B cell (primary cell): Measurements from ENCODE around the gene SSR1. TPM values are rescaled to one million over a fixed set of nuclear protein-coding genes. Genes with fewer than 3 reads are reported as not detected.
"Not testable (repeated sequence)": the region's sequence is repeated elsewhere in the genome, so short reads cannot be mapped to it uniquely, and the experiment has no call there.

Source experiments
- ATAC-seq: fragments of 200-7000 bp; cut with Tn5 transposase; one replicate; pipeline ENCODE4 v1.10.0; 2021; ENCODE audit warnings: low read depth, mild to moderate bottlenecking, moderate number of reproducible peaks, moderate library complexity
- CTCF ChIA-PET: fragments of 350-600 bp; sonication (Branson Sonifier 250); formaldehyde crosslinking; loops from one replicate; lab custom pipeline; 2021; ENCODE audit warnings: antibody characterized with exemption, inconsistent platforms; lab: Charles Lee
- POLR2A ChIA-PET: fragments of 350-600 bp; sonication (Branson Sonifier 250); formaldehyde crosslinking; loops from one replicate; lab custom pipeline; 2021; ENCODE audit warnings: antibody characterized with exemption; lab: Charles Lee
- DNase-seq: peaks from one replicate; pipeline ENCODE4 v3.0.0; 2013
- H2AFZ ChIP-seq: 2 replicates; pipeline ENCODE4 v1.6.1; 2012; ENCODE audit warnings: mild to moderate bottlenecking, low read depth, low read length; ENCODE audit not compliant: insufficient read depth, poor library complexity, severe bottlenecking
- H3K27ac ChIP-seq, 2 donors: 1 replicate in 1 of 2; 2 replicates in 1 of 2; pipeline ENCODE4 v1.5.1; 2012 to 2013; ENCODE audit warnings: low read length in 2 of 2, mild to moderate bottlenecking in 2 of 2, moderate library complexity in 1 of 2
- H3K27me3 ChIP-seq, 4 experiments: fragments of 200-600 bp in 1 of 4; sonication (generic) in 1 of 4; replicated peaks in 1 of 4; 1 replicate in 2 of 4; 2 replicates in 2 of 4; pipeline versions ENCODE4 v1.6.1 to v1.7.0; 2013 to 2016; ENCODE audit warnings: low read length in 3 of 4, mild to moderate bottlenecking in 2 of 4, mixed read lengths in 1 of 4, moderate library complexity in 1 of 4; ENCODE audit not compliant: insufficient read depth in 4 of 4, control insufficient read depth in 3 of 4; ENCODE audit errors: control extremely low read depth in 1 of 4
- H3K36me3 ChIP-seq, 2 experiments: replicated peaks in 1 of 2; 1 replicate in 1 of 2; 2 replicates in 1 of 2; pipeline versions ENCODE4 v1.6.1 to v1.7.1; 2013; ENCODE audit warnings: low read length in 1 of 2; ENCODE audit not compliant: insufficient read depth in 2 of 2, control insufficient read depth in 1 of 2; ENCODE audit errors: control extremely low read depth in 1 of 2, extremely low read depth in 1 of 2
- H3K4me1 ChIP-seq, 2 donors: fragments of 200-600 bp in 1 of 2; sonication (generic) in 1 of 2; 1 replicate in 1 of 2; 2 replicates in 1 of 2; pipeline versions ENCODE4 v1.5.1 to v1.6.1; 2013 to 2017; ENCODE audit warnings: low read length in 2 of 2; ENCODE audit not compliant: control insufficient read depth in 2 of 2, insufficient read depth in 2 of 2
- H3K4me2 ChIP-seq: replicated peaks from 2 replicates; pipeline ENCODE3; 2012; ENCODE audit warnings: mild to moderate bottlenecking, low read depth, low read length; ENCODE audit not compliant: poor library complexity, severe bottlenecking
- H3K4me3 ChIP-seq, 5 experiments: fragments of 200-600 bp in 1 of 5; sonication (generic) in 1 of 5; 1 replicate in 3 of 5; 2 replicates in 2 of 5; pipeline versions ENCODE4 v1.5.1 to v1.7.0; 2011 to 2016; ENCODE audit warnings: low read length in 4 of 5, mild to moderate bottlenecking in 4 of 5, low read depth in 2 of 5, control low read depth in 1 of 5, moderate library complexity in 1 of 5; ENCODE audit not compliant: insufficient read depth in 1 of 5; ENCODE audit errors: control extremely low read depth in 1 of 5, extremely low read depth in 1 of 5
- H3K79me2 ChIP-seq: fragments of 200-600 bp; sonication (generic); one replicate; pipeline ENCODE4 v1.6.0; 2016; ENCODE audit warnings: low read length; ENCODE audit not compliant: control insufficient read depth, insufficient read depth
- H3K9ac ChIP-seq: fragments of 200-600 bp; sonication (generic); 2 replicates; pipeline ENCODE4 v1.6.1; 2017; ENCODE audit warnings: mild to moderate bottlenecking, low read length, moderate library complexity
- H3K9me3 ChIP-seq, 3 donors: one replicate each; pipeline versions ENCODE4 v1.6.1 to v1.7.1; 2013; ENCODE audit warnings: low read length in 2 of 3; ENCODE audit not compliant: control insufficient read depth in 2 of 3, insufficient read depth in 1 of 3; ENCODE audit errors: control extremely low read depth in 1 of 3
- H4K20me1 ChIP-seq: 2 replicates; pipeline ENCODE4 v1.6.0; 2012; ENCODE audit warnings: mild to moderate bottlenecking, low read length; ENCODE audit not compliant: insufficient read depth, control insufficient read depth, poor library complexity, severe bottlenecking
- H3K27ac Mint-ChIP-seq: one replicate; pipeline ENCODE4 v1.8.0; 2021; ENCODE audit warnings: mixed read lengths
- H3K27me3 Mint-ChIP-seq: one replicate; pipeline ENCODE4 v1.8.0; 2021; ENCODE audit warnings: mixed read lengths
- H3K4me1 Mint-ChIP-seq: one replicate; pipeline ENCODE4 v1.8.0; 2021; ENCODE audit warnings: mixed read lengths
- H3K4me3 Mint-ChIP-seq: one replicate; pipeline ENCODE4 v1.8.0; 2021; ENCODE audit warnings: mixed read lengths
- H3K9me3 Mint-ChIP-seq: one replicate; pipeline ENCODE4 v1.8.0; 2022; ENCODE audit warnings: mixed read lengths; ENCODE audit not compliant: insufficient read depth
- CTCF ChIP-seq: fragments of 200-600 bp; IDR thresholded peaks from one replicate; pipeline ENCODE4 v1.8.0; 2022; ENCODE audit warnings: antibody characterized with exemption, mild to moderate bottlenecking
- EZH2 ChIP-seq: IDR thresholded peaks from 2 replicates; pipeline ENCODE4 v1.6.1; 2012; ENCODE audit warnings: borderline replicate concordance, low read depth, mild to moderate bottlenecking, moderate library complexity, low read length; ENCODE audit not compliant: insufficient read depth, poor library complexity, severe bottlenecking
- WGBS: methylation state at CpG from one replicate; pipeline ENCODE4 v1.1.5; 2013; ENCODE audit warnings: missing lambda C conversion rate; ENCODE audit not compliant: insufficient coverage; 5-methylcytosine and 5-hydroxymethylcytosine counted together
- intact Hi-C: fragments of 100-400 bp; cut with micrococcal nuclease; formaldehyde crosslinking; loops from one replicate; pipeline ENCODE4 v1.10.0; 2022
- polyA plus RNA-seq: library from polyadenylated mRNA; depleted of rRNA; stranded (reverse); fragments of >200 nt; gene quantifications from 2 replicates; pipeline ENCODE4 v1.2.3, GENCODE V29; 2012
- total RNA-seq, 2 donors: library from RNA; stranded (reverse); fragments of 120-200 nt in 1 of 2; gene quantifications; 1 replicate in 1 of 2; 2 replicates in 1 of 2; pipeline versions ENCODE4 v1.2.3 to v1.2.4, GENCODE V29; 2013 to 2022

Gene SSR1
- total and polyA plus RNA-seq, 2 donors (not counting 1 experiment from before 2014, with no cell fraction given), result 15.9 to 81.6 TPM

GRCh38 chr6:7315948-7316365 lies 3.0 kb upstream of the SSR1 start:
- H3K27me3 ChIP-seq, result no peaks in the 10 kb centered on the region
- no peak for ATAC-seq
- H3K4me3 Mint-ChIP-seq, result no peak overlapping the region
- H3K4me1 ChIP-seq, result peaks cover 12 to 15% of the 10 kb centered on the region in 2 donors
- H2AFZ ChIP-seq, result no peak overlapping the region
- no peaks in the 10 kb centered on the region for H3K36me3 ChIP-seq
- peaks cover 0 to 4% (median 0%) of the 10 kb centered on the region in 3 donors for H3K9me3 ChIP-seq
- H3K79me2 ChIP-seq, result peaks cover 19% of the 10 kb centered on the region
- H3K4me2 ChIP-seq, result no peak overlapping the region
- ChIA-PET CTCF (interaction anchor here (0.9 to 2.7 kb wide), 4 partner anchors 16 to 72 kb away, joined by 3 to 9 read pairs (median 4); no protein-coding TSS in a partner anchor), POLR2A (no interaction called here)
- no peaks in the 10 kb centered on the region for H4K20me1 ChIP-seq
- peaks cover 3% of the 10 kb centered on the region for H3K27me3 Mint-ChIP-seq
- intact Hi-C loops, result no loop called here
- H3K9ac ChIP-seq, result no peak overlapping the region
- 20% methylated on average over 1 of the region's 6 CpGs for WGBS
- DNase-seq, result no peak
- TF ChIP-seq EZH2, result no peak
- TF ChIP-seq CTCF, result no peak
- H3K9me3 Mint-ChIP-seq, result no peaks in the 10 kb centered on the region
- no peak overlapping the region for H3K4me3 ChIP-seq
- no peak overlapping the region for H3K27ac Mint-ChIP-seq
- H3K4me1 Mint-ChIP-seq, result peaks cover 24% of the 10 kb centered on the region
- H3K27ac ChIP-seq, result no peak overlapping the region

- H3K9me3 Mint-ChIP-seq, DNase-seq, H3K4me3 ChIP-seq, POLR2A ChIA-PET, intact Hi-C loops, H3K36me3 ChIP-seq, H3K9me3 ChIP-seq, H3K27me3 Mint-ChIP-seq, H3K27ac ChIP-seq, H2AFZ ChIP-seq, H3K27me3 ChIP-seq, H3K4me3 Mint-ChIP-seq, H3K27ac Mint-ChIP-seq, H3K9ac ChIP-seq, H3K4me2 ChIP-seq, H4K20me1 ChIP-seq, ATAC-seq: not testable (repeated sequence)
- Histone ChIP-seq H3K4me1 (peaks cover 12 to 15% of the 10 kb centered on the region in 2 donors), H3K79me2 (peaks cover 25% of the 10 kb centered on the region)
- peaks cover 24% of the 10 kb centered on the region for H3K4me1 Mint-ChIP-seq
- CTCF ChIA-PET, result interaction anchor here (1.6 to 2.7 kb wide), 3 partner anchors 15 to 73 kb away, joined by 3 to 9 read pairs (median 4); no protein-coding TSS in a partner anchor
- 94% methylated on average over 34 of the region's 34 CpGs for WGBS
Measured at GRCh38 chr6:7315087-7315947, 2.3 kb upstream of the SSR1 start.
